ENCODE results near the gene EHMT1.

Gene EHMT1

DNA sequence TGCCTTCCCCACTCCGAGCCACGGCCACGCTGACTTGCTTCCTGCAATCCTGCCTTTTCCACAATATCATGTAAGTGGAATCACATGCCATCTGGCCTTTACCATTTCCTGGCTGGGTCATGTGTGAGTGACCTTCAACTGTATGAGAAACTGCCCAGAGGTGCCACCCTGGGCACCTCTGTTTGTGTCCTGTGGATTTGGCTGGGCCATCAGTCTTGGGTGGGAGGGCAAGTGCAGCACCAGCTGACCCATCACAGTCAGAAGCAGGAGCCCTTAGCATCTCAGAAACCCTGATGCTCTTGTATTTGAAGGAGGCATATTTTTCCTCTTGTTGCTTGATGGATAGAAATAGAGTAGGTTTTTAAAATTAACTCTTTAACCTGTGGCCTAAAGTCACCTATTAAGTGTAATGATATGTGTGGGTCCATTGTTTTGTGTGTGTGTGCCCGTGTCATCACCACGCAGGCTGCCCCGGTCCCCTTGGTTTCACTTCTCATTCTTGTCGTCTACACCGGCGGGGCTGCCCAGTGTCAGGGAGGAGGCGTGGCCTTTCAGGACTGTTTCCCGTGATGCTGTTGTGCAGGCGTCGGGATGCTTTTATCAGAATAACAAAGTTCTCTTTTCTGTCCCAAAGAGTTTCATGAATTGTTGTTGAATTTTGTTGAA is 206.7 kb downstream of the EHMT1 start:
- DNase-seq (ENCODE audit: low read depth, low spot score) = no peak

DNA sequence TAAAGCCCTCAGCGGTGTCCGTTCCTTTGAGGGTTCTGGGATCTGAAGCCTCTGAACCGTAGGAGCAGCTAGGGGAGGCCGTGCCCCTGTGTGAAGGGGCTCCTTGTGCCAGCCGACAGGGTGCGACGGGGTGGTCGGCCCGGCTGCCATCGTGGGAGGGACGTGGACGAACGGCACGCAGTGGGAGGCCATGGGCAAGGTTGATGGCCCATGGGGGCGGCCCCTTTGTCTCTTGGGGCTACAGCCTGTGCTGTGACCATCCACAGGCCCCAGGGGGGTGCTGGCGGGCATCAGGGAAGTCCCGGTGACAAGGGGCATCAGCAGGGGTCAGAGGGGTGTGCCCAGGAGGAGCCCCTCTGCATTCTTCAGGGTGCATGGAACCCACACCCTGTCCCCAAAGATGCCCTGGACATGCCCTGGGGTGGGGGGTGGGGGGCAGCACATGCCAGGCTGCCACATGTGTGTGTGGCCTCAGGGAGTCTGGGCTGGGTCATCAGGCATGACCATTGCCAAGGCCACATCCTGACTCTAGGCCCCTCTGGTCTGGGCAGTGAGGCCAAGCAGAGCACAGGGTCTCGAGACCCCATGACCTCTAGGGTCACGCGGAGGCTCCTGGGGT is 209.2 kb downstream of the EHMT1 start:
- no peak for DNase-seq (ENCODE audit: low read depth, low spot score)

DNA sequence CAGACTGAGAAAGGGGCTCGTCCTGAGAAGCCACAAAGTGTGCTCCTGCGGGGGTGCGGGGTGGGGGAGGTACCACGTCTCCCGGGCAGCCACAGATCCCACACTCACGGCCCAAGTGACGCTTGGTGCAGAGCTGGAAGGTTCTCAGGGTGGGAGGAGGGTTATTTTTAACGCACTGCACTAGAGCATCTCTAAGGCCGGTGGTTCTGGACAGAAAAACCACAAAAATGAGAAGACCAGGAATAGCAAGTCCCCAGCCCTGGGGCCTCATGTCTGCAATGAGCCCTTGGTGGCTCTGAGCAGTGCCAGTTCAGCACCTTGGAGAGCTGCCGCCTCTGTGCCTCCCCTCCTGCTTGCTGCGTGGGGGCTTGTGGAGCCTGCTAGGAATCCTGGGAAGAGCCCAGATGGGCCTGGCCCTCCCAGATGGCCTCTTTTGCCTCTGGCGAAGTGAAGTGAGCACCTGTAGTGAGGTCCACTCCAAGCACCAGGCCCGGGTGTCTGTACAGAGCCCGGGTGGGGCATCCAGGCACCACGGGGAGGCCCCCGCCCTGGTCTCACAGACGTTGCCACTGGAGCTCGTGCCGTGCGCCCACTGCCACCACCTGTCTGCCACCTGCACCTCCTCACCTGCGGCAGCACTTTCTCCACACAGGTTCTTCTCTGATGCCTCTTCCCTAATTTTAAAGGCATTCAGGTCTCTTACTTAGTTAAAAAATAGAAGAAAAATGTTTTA is 209.9 kb downstream of the EHMT1 start:
- peak; percentile 69 for DNase-seq (ENCODE audit: low read depth, low spot score)

DNA sequence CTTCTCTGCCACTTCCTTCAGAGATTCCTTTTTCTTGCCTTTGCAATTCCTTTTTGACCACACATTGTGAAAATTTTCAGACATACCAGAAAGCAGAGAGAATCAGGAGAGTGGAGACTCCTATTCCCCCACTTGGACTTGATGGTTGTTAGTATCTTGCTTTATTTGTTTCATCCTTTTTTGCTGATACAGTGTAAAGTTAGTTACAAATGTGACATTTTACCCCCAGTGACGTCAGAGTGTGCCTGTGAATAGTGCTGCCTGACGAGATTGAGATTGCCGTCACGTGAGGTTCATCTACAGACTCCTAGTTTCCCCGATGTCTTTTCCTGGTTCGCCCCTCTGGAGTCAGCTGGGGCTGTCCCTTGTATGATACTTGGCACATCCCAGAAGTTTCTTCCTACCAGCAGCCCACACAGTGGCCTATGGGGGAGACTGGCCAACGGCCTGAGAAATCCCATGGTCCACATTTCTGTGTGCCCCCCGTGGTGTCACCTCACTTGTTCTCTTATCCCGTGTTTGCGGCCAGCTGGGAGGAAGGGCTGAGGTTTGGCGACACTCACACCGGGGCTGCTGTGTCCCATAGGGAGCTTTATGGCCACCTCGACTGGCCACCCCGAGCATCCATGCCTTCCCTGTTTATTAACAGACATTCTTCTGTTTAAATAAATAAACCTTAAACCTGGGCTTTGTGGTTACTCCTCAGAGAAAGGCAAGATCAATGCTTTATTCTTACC is 210.6 kb downstream of the EHMT1 start:
- no peak for DNase-seq (ENCODE audit: low read depth, low spot score)

DNA sequence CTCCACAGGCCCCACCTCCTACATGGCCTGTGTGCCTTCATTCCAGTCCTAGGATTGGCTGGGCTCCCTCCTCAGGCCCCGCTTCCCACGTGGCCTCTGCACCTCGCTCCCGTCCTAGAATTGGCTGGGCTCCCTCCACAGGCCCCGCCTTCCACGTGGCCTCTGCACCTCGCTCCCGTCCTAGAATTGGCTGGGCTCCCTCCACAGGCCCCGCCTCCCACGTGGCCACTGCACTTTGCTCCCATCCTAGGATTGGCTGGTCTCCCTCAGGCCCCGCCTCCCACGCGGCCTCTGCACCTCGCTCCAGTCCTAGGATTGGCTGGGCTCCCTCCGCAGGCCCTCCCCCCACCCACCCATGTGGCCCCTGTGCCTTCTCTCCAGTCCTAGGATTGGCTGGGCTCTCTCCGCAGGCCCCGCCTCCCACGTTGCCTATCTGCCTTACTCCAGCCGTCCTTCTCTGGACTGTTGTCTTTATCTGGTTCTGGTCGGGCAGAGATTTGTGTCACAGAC is 213.4 kb downstream of the EHMT1 start:
- no peak for DNase-seq (ENCODE audit: low read depth, low spot score)

DNA sequence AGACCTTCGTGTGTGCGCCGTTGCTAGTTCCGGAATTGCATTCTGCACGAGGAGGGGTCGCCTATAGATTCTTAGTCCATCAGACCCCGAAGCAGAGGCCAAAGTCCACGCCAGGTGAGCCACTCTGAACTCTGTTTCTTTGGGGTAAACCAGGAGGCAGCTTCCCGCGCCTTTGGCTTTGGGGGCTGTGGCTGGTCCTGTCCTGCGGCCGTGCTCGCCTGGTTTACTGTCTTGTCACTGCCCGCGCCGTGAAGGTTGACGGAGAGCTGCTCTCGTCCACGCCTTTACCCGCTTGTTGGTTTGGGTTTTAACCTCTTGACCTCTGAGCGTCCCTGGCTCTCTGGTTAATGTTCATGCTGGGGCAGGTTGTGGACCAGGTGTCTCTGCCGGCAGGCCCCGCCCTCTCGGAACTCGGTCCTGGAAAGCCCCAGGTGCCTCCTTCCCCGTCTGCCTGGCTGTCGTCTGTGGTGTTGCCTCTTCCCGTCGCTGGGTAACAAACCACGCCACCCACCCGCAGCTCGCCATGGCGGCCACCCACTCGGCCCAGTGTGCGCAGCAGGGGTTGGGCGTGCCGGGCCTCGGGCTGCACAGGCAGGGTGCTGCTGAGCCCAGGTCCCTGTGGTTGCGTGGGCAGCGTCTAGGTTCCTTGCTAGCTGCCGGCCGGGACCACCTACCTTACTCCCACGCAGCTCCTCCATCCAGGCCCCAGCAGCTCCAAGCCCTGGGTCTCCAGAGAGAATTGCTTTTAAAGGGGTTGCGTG is 214.2 kb downstream of the EHMT1 start:
- no peak for DNase-seq (ENCODE audit: low read depth, low spot score)

DNA sequence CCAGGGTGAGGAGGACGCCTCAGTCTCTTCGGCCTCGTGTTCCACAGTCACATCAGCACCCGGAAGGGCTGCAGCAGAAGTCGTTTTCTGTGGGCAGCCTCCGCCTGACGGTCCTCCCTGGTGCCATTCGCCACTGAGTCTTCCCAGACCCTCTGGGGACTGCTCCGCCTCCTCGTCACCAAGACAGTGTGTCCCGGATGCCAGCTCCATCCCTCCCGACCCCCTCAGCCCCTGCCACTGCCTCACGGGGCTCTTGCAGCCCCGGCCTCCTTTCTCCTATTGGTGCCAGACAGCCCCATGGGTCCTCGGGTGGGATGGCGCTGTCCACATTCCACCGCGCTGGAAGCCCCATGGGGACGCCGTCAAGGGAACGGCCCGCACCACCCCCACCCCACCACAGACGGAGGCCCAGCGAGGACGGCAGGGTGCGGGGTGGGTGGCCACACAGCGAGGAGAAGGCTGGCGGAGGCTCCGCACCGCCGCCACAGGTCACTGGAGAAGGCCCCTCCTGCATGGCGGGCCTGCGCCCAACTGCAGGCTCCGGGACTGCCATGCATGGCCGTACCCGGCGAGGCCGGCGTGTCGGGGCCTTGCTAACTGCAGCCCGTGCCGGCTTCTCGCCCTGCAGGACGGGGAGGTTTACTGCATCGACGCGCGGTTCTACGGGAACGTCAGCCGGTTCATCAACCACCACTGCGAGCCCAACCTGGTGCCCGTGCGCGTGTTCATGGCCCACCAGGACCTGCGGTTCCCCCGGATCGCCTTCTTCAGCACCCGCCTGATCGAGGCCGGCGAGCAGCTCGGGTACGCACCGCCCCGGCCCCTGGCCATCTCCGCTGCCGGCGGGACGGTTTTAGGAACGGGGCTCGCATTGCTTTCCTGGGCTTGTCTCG is 215.2 kb downstream of the EHMT1 start:
- no peak for DNase-seq (ENCODE audit: low read depth, low spot score)

DNA sequence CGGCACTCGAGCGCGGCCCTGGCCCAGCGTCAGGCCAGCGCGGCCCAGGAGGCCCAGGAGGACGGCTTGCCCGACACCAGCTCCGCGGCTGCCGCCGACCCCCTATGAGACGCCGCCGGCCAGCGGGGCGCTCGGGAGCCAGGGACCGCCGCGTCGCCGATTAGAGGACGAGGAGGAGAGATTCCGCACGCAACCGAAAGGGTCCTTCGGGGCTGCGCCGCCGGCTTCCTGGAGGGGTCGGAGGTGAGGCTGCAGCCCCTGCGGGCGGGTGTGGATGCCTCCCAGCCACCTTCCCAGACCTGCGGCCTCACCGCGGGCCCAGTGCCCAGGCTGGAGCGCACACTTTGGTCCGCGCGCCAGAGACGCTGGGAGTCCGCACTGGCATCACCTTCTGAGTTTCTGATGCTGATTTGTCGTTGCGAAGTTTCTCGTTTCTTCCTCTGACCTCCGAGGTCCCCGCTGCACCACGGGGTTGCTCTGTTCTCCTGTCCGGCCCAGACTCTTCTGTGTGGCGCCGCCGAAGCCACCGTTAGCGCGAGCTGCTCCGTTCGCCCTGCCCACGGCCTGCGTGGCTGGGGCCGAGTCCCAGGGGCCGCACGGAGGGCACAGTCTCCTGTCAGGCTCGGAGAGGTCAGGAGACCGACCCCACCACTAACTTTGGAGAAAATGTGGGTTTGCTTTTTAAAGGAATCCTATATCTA is 216.2 kb downstream of the EHMT1 start:
- DNase-seq (ENCODE audit: low read depth, low spot score) = no peak

DNA sequence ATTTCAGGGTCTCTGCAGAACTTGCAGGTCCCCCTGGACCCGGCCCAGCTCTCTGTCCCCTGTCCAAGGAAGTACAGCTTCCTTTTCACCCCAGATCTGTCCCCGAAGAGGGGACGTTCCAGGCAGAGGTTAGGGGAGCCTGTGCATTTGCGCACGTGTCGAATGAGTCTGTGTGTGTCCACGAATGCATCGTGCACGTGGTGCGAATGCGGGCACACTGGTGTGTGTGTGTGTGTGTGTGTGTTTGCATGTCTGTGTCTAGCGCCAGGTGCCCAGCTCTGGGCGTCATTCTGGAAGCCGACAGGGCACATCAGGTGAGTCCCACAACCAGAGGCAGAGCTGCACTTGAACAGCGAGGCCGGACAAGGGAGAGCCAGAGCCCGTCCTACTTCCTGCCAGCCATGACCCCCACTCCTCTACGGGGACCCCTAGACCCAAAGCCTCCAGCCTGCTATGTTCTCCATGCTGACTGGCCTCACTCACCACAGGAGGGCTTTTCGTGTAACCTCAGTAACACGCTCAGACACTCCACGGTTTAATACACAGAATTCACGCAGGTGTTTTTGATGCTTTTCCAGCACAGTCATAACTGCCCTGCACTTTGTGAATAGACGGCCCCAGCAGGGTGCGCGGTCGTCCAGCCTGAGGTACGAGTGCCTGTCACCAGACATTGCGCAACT is 217.5 kb downstream of the EHMT1 start:
- no peak for DNase-seq (ENCODE audit: low read depth, low spot score)

DNA sequence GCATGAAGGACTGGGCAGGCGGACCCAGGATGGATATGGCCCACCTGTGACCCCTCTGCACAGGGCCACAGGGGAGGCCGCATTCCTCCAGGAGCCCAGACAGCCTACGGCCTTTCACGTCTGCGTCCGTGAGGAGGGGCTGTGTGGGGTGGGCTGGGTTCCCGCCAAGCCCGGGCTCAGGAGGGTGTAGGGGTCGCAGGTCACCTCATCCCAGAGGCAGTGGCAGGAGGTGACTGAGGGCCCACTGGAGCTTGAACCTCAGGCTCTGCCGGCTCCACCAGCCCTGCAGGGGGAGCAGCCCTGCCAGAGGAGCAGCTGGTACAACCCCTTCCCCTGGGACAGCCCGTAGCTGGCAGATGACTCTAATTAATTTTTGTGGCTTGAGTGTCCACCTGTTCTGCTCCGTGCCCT is 218.0 kb downstream of the EHMT1 start:
- DNase-seq (ENCODE audit: low read depth, low spot score) = no peak

DNA sequence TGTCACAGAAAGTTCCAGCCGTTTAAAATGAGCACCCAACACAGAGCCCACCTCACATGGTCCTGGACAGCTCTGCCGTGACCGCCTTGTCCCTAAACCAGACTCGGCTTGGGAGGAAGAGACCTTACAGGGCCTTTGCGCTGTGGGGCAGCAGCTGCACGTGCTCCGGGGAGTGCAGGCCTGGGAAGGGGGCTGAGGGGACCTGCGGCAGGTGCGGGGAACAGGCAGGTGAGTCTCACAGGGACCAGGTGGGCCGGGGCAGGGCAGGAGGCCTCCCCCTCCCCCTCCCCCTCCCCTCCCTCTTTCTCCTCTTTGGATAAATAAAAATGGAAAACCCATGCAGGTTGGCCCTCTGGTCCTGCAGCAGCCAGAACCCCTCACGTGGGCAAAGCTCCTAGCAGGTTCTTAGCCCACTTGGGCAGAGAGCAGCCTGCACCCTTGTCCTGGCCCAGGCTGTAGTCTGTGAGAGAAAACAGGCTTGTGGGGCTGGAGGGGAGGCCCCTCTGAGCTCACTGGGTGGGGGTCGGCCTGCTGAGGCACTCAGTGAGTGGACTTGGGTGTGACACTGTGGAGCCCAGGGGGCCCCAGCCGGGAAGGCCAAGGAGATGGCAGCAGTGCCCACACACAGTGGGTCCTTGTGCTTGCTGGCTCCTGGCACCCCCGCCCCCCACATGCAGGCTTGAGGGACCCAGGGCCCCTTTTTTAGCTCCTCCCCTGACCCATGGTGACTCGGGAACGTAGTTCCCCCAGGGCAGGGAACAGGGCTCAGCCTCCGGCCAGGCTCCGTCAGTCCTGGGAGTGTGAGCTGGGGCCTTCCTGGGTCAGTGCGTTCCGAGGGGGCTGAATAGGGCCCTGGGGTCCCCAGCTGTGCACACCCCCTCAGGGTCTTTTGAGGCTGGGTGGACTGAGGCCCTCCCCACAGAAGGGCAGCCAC is 218.8 kb downstream of the EHMT1 start:
- no peak for DNase-seq (ENCODE audit: low read depth, low spot score)

DNA sequence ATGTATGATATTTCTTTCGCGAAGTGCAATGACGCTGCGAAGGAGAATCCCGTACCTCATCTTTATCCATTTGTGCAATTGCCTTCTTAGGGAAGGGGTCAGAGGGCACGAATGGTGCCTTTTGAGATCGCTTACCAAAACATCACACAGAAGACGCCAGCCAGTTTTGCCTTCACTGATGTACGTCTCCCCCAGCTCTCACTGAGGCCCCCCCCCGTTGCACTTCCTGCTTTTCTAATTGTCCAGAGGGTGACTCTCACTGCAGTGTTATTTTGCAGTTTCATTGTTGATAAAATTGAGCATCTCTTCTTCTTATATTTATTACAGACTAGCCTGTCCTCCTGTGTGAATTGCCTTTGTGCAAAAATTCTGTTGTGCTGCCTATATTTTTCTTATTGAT is 219.8 kb downstream of the EHMT1 start:
- DNase-seq (ENCODE audit: low read depth, low spot score) = no peak

DNA sequence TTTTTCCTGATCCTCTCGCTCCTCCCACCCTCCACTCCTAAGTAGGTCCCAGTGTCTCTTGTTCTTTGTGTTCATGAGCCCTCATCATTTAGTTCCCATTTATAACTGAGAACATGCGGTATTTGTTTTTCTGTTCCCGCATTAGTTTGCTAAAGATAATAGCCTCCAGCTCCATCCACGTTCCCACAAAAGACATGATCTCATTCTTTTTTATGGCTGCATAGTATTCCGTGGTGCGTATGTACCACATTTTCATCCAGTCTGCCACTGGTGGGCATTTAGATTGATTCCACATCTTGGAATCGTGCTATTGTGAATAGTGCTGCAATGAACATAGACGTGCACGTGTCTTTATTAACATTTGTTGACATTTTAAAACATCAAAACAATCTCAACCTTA is 224.6 kb downstream of the EHMT1 start:
- DNase-seq (ENCODE audit: low read depth, low spot score) = no peak

DNA sequence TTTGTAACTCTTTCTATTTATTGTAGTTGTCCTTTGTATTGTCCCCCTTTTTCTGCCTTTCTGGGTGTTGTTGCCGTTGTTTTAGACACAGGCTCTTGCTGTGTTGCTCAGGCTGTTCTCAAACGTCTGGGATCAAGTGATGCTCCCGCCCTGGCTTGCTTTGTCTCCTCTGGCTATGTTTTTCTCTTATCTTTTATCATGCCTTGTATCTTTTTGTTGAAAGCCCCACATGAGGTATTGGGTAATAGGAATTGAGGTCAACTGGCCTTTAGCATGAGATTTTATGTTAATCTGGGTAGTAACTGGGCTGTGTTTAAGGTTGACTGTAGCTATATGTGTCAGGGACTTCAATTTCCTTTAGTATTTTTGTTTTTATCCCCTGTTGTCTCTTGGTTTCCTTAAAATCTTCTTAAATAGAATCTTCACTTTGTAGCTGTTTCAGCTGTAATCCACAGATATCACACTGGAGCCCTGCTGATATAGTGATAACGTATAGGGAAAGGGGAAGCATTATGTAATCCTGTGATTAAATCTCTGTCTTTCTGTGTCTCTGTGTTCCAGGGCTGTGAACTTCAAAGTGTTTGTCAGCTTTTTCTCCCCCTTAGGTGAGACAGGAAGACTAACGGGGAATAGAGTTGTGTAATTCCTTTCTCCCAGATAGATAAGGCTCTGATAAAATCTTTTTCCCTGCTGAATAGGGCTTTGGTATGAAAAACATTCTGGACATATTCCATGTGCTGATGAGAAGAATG is 232.9 kb downstream of the EHMT1 start:
- no peak for DNase-seq (ENCODE audit: low read depth, low spot score)

DNA sequence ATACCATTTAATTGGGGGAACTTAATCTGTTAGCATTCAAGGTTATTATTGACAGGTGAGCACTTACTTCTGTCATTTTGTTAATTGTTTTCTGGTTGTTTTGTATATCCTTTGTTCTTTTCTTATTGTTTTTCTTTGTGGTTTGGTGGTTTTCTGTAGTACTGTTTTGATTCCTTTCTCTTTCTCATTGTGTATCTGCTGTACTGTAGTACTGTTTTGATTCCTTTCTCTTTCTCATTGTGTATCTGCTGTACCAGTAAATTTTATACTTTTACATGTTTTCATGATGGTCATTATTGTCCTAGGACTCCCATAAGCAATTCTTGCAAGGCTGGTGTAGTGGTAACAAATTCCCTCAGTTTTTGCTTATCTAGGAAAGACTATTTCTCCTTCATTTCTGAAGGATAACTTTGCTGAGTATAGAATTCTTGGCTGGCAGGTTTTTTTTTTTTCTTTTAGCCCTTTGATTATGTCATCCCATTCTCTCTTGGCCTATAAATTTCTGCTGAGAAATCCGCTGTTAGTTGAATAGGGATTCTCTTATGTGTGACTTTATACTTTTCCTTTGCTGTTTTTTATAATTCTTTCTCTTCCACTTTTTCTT is 234.7 kb downstream of the EHMT1 start:
- no peak for DNase-seq (ENCODE audit: low read depth, low spot score)

DNA sequence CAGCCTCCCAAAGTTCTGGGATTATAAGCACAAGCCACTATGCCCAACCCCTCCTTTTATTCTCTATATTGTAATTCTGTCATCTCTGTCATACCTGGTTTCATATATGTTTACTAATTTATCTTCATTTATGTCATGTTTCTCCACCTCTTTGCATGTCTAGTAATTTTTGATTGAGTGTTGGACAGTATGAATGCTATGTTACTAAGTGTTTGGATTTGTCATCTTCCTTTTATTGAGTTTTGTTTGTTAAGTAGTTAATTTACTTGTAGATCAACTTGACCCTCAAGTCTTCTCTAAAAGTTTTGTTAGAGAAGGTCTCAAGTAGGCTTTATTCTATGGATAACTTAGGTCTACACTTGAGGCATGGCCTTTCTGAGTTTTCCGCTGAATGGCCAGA is 241.6 kb downstream of the EHMT1 start:
- no peak for DNase-seq (ENCODE audit: low read depth, low spot score)

DNA sequence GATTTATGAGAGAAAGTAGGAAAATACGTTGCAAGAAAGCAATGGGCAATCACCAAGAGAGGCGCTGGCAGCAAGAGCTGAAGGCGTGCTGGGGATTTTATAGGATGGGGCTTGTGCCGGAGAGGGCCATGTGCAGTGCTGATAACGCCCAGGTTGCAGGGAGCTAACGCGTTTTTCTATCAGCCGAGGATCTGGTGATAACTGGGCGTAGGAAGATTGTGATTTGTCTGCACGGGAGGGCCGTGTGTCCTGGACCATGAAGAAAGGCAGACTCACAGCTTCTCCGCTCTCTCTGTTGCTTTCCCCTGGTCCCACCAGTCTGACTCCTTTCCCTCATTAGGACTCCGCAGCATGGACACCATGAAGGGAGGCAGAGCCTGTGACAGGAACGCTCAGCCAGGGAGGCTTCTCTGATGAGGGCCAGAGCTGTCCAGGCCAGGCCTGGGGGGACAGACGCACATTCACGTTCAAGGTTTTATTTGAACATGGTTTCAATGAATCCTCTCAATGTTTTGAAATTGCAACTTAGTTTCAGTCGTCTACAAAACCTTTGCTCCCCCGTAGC is 246.9 kb downstream of the EHMT1 start:
- DNase-seq (ENCODE audit: low read depth, low spot score) = no peak

All from astrocyte of the hippocampus (primary cell).